HepG2 (cell line): ENCODE data around the gene KRT2. TPM values are rescaled to one million over a fixed set of nuclear protein-coding genes. Genes with fewer than 3 reads are reported as not detected.

Source experiments
- ATAC-seq: fragments of 200-7000 bp; cut with Tn5 transposase; 3 replicates; pipeline ENCODE4 v1.9.1; 2020; ENCODE audit warnings: mild to moderate bottlenecking, moderate library complexity
- BruUV-seq: library from RNA; stranded (reverse); fragments of 400-500 nt; replicated peaks from 2 replicates; lab custom pipeline; 2021; lab: Mats Ljungman, UMichigan
- CTCF ChIA-PET: fragments of 300-600 bp; formaldehyde crosslinking; extraction: SDS; loops from one replicate; lab custom pipeline; 2021; ENCODE audit warnings: low total read pairs, inconsistent platforms, low intra/inter-chr PET ratio; lab: Yijun Ruan, JAX
- POLR2A ChIA-PET: fragments of 350-600 bp; sonication (Branson Sonifier 250); formaldehyde crosslinking; loops from one replicate; lab custom pipeline; 2020; ENCODE audit warnings: antibody characterized with exemption, inconsistent platforms; lab: Yijun Ruan, JAX
- DNase-seq: peaks from one replicate; pipeline ENCODE4 v3.0.0-alpha.2; 2015; ENCODE audit warnings: low spot score
- FAIRE-seq: peaks from 3 replicates; lab custom pipeline; 2011; peaks lifted over from hg19 to GRCh38; lab: Jason Lieb, UNC
- H2AFZ ChIP-seq: one replicate; pipeline ENCODE4 v1.6.1; 2011; ENCODE audit warnings: low read length, inconsistent platforms
- H3K27ac ChIP-seq: fragments of 300-600 bp; 3 replicates; pipeline ENCODE4 v1.8.0; 2011; ENCODE audit warnings: mixed run types, mild to moderate bottlenecking, mixed read lengths, low read length, inconsistent platforms; ENCODE audit not compliant: insufficient read depth; ENCODE audit errors: extremely low read length
- H3K27me3 ChIP-seq, 2 experiments: fragments of 200-600 bp in 1 of 2; 2 replicates in 1 of 2; 3 replicates in 1 of 2; pipeline versions ENCODE4 v1.6.0 to v1.8.0; 2011; ENCODE audit warnings: low read length in 2 of 2, mild to moderate bottlenecking in 2 of 2, moderate library complexity in 2 of 2, inconsistent platforms in 1 of 2; ENCODE audit not compliant: insufficient read depth in 2 of 2, control insufficient read depth in 1 of 2
- H3K36me3 ChIP-seq, 2 experiments: fragments of 200-600 bp in 1 of 2; replicated peaks in 1 of 2; 2 replicates in 1 of 2; 3 replicates in 1 of 2; pipeline versions ENCODE4 v1.5.1 to v1.8.0; 2011; ENCODE audit warnings: low read length in 2 of 2, inconsistent platforms in 1 of 2; ENCODE audit not compliant: insufficient read depth in 2 of 2, control insufficient read depth in 1 of 2
- H3K4me1 ChIP-seq: 2 replicates; pipeline ENCODE4 v1.5.1; 2012; ENCODE audit warnings: low read length, inconsistent platforms; ENCODE audit not compliant: insufficient read depth
- H3K4me2 ChIP-seq: 2 replicates; pipeline ENCODE4 v1.6.0; 2011; ENCODE audit warnings: low read depth, low read length, inconsistent platforms
- H3K4me3 ChIP-seq, 3 experiments: fragments of 200-600 bp in 1 of 3; sonication (generic), shearing (Covaris generic) in 1 of 3; replicated peaks in 1 of 3; 2 replicates each; pipeline ENCODE4 v1.5.1; 2011 to 2016; ENCODE audit warnings: low read length in 3 of 3, inconsistent platforms in 2 of 3, low read depth in 2 of 3, mild to moderate bottlenecking in 2 of 3, control low read depth in 1 of 3, mixed read lengths in 1 of 3; ENCODE audit not compliant: insufficient read depth in 1 of 3
- H3K79me2 ChIP-seq: one replicate; pipeline ENCODE4 v1.6.1; 2011; ENCODE audit warnings: low read length, inconsistent platforms; ENCODE audit not compliant: insufficient read depth
- H3K9ac ChIP-seq: 2 replicates; pipeline ENCODE4 v1.6.0; 2011; ENCODE audit warnings: mild to moderate bottlenecking, low read depth, low read length, inconsistent platforms; ENCODE audit not compliant: insufficient read depth
- H3K9me3 ChIP-seq: 2 replicates; pipeline ENCODE4 v1.5.1; 2012; ENCODE audit warnings: mild to moderate bottlenecking, low read length
- H4K20me1 ChIP-seq: 2 replicates; pipeline ENCODE4 v1.6.0; 2011; ENCODE audit warnings: inconsistent platforms, mild to moderate bottlenecking, low read length, moderate library complexity; ENCODE audit not compliant: insufficient read depth
- ARHGAP35 ChIP-seq: sonication (generic); formaldehyde crosslinking; IDR thresholded peaks from 2 replicates; pipeline ENCODE4 v1.9.0; 2022; ENCODE audit warnings: mild to moderate bottlenecking, inconsistent platforms, moderate library complexity, missing genetic modification reagents, borderline replicate concordance
- EED ChIP-seq: sonication (generic); formaldehyde crosslinking; IDR thresholded peaks from 2 replicates; pipeline ENCODE4 v1.5.0; 2020; ENCODE audit warnings: mild to moderate bottlenecking, missing genetic modification reagents
- EZH2 ChIP-seq: conservative IDR thresholded peaks from 2 replicates; pipeline ENCODE4 v1.6.1; 2012; ENCODE audit warnings: mild to moderate bottlenecking, low read depth, low read length, moderate library complexity
- GRHL1 ChIP-seq: sonication (generic); formaldehyde crosslinking; conservative IDR thresholded peaks from 2 replicates; pipeline ENCODE4 v1.8.0; 2022; ENCODE audit warnings: missing genetic modification reagents
- HNF1B ChIP-seq: sonication (generic); formaldehyde crosslinking; IDR thresholded peaks from 2 replicates; pipeline ENCODE4 v1.5.1; 2020; ENCODE audit warnings: mild to moderate bottlenecking, moderate library complexity, missing genetic modification reagents
- HNRNPUL1 ChIP-seq: fragments of 200-400 bp; formaldehyde crosslinking; IDR thresholded peaks from 2 replicates; pipeline ENCODE4 v1.6.1; 2017; ENCODE audit warnings: low read depth, mild to moderate bottlenecking, low read length, moderate library complexity
- IRF9 ChIP-seq: sonication (generic); formaldehyde crosslinking; IDR thresholded peaks from 2 replicates; pipeline ENCODE4 v1.8.0; 2022; ENCODE audit warnings: missing genetic modification reagents, mild to moderate bottlenecking, borderline replicate concordance
- KLF15 ChIP-seq: sonication (generic); formaldehyde crosslinking; IDR thresholded peaks from 2 replicates; pipeline ENCODE4 v1.8.1; 2023; ENCODE audit warnings: borderline replicate concordance, mild to moderate bottlenecking, inconsistent platforms, missing genetic modification reagents, mixed read lengths
- KLF9 ChIP-seq: IDR thresholded peaks from 2 replicates; pipeline ENCODE4 v1.6.1; 2016; ENCODE audit warnings: low read depth
- POLR2A ChIP-seq, 2 experiments: IDR thresholded peaks; 2 replicates each; pipeline ENCODE4 v1.6.1; 2011; ENCODE audit warnings: low read depth in 2 of 2, low read length in 2 of 2, mild to moderate bottlenecking in 1 of 2, moderate library complexity in 1 of 2; ENCODE audit not compliant: insufficient read depth in 1 of 2
- RFX5 ChIP-seq: IDR thresholded peaks from 2 replicates; pipeline ENCODE4 v1.6.1; 2011; ENCODE audit warnings: low read depth, low read length, improper control_type of control experiment
- SMAD1 ChIP-seq: sonication (generic); formaldehyde crosslinking; IDR thresholded peaks from 2 replicates; pipeline ENCODE4 v1.4.0; 2020; ENCODE audit warnings: missing genetic modification reagents, low read depth, mild to moderate bottlenecking, borderline replicate concordance
- SNAPC5 ChIP-seq: sonication (generic); formaldehyde crosslinking; IDR thresholded peaks from 2 replicates; pipeline ENCODE4 v1.8.1; 2023; ENCODE audit warnings: mild to moderate bottlenecking, missing genetic modification reagents, borderline replicate concordance
- TP53 ChIP-seq: sonication (generic); formaldehyde crosslinking; conservative IDR thresholded peaks from 2 replicates; pipeline ENCODE4 v1.4.0; 2020; ENCODE audit warnings: missing genetic modification reagents
- ZNF180 ChIP-seq: sonication (generic); formaldehyde crosslinking; IDR thresholded peaks from 2 replicates; pipeline ENCODE4 v1.4.0; 2020; ENCODE audit warnings: low read depth, missing genetic modification reagents, borderline replicate concordance
- ZNF446 ChIP-seq: sonication (generic); formaldehyde crosslinking; IDR thresholded peaks from 2 replicates; pipeline ENCODE4 v1.5.0; 2020; ENCODE audit warnings: mild to moderate bottlenecking, missing genetic modification reagents
- ZNF775 ChIP-seq: sonication (generic); formaldehyde crosslinking; IDR thresholded peaks from 2 replicates; pipeline ENCODE4 v1.4.0; 2020; ENCODE audit warnings: missing genetic modification reagents, mild to moderate bottlenecking, moderate library complexity, borderline replicate concordance
- ZSCAN25 ChIP-seq: sonication (generic); formaldehyde crosslinking; IDR thresholded peaks from 2 replicates; pipeline ENCODE4 v1.8.0; 2022; ENCODE audit warnings: mild to moderate bottlenecking, missing genetic modification reagents
- WGBS: methylation state at CpG from one replicate; pipeline ENCODE4 v1.1.6; 2017; ENCODE audit warnings: low lambda C conversion rate; 5-methylcytosine and 5-hydroxymethylcytosine counted together
- in situ Hi-C: cut with HindIII; loops from 2 replicates; pipeline ENCODE4 v1.10.0; 2017; ENCODE audit warnings: low pct_unique_long_range_greater_than_20kb; ENCODE audit not compliant: extremely low pct_ligation_motif_present
- intact Hi-C: fragments of 100-400 bp; cut with micrococcal nuclease; formaldehyde crosslinking; loops from one replicate; pipeline ENCODE4 v1.10.0; 2022; ENCODE audit not compliant: unreplicated experiment
- polyA plus RNA-seq, 8 experiments: library from polyadenylated mRNA; depleted of rRNA in 3 of 8; stranded (reverse) in 7 of 8; unstranded in 1 of 8; fragments of >200 nt; fragmentation: Illumina TruSeq in 4 of 8; extraction: Trizol in 4 of 8; gene quantifications; 2 replicates each; pipeline versions ENCODE4 v1.2.1 to v1.2.3, GENCODE V29; 2011 to 2016; ENCODE audit warnings: low read depth in 4 of 8, missing spikeins in 1 of 8, mixed read lengths in 1 of 8; ENCODE audit not compliant: insufficient read depth in 1 of 8
- total RNA-seq, 5 experiments: library from RNA; depleted of rRNA; stranded (reverse); fragments of >200 nt; fragmentation: Illumina TruSeq; extraction: Trizol; gene quantifications; 2 replicates each; pipeline ENCODE4 v1.2.3, GENCODE V29; 2016; ENCODE audit warnings: low read depth in 1 of 5

KRT2 gene
- total and polyA plus RNA-seq, 2 of the 13 experiments (the other 11 are each of a cell fraction or from before 2014, with no cell fraction given), result not detected

DNA sequence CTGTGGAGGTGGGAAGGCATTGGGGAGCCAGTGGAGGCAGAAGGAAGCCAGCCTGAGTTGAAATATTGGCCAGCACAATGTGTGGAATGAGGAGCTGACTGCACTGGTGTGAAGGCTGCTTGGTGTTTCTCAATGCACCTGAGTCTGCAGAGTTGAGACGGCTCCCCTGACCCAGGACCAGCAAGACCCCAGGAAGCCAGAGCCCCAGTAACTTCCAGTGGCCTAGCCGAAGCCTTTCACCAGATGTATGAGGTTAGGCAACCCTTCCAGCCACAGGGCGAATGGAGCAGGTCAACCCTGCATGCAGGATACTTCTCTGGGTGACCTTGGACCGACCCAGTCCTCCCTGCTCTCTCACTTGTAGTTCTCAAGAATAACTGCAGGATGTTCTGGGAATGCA, 20.7 kb downstream of the KRT2 start:
- DNase-seq (no peak), ATAC-seq (no peak), FAIRE-seq (no peak)
- Histone ChIP-seq H3K9me3 (no peaks in the 10 kb centered on the region), H2AFZ (no peak overlapping the region), H3K79me2 (no peaks in the 10 kb centered on the region), H3K27me3 (peaks cover 0 to 25% of the 10 kb centered on the region in 2 experiments; a peak in 2 of 5 replicates), H3K36me3 (no peaks in the 10 kb centered on the region), H4K20me1 (no peaks in the 10 kb centered on the region), H3K4me2 (no peak overlapping the region), H3K4me3 (no peak overlapping the region), H3K4me1 (no peaks in the 10 kb centered on the region), H3K9ac (no peak overlapping the region), H3K27ac (no peak overlapping the region)
- no TSS peak for BruUV-seq
- TF ChIP-seq ZNF180 (CRISPR knock-in tag) (no peak), HNRNPUL1 (no peak), SMAD1 (no peak), HNF1B (no peak), GRHL1 (CRISPR knock-in tag) (no peak), ARHGAP35 (no peak), ZNF446 (CRISPR knock-in tag) (no peak), RFX5 (no peak), IRF9 (CRISPR knock-in tag) (no peak), TP53 (CRISPR knock-in tag) (no peak), EED (CRISPR knock-in tag) (no peak), KLF15 (CRISPR knock-in tag) (no peak), EZH2 (no peak), SNAPC5 (CRISPR knock-in tag) (no peak), POLR2A (IDR thresholded peaks at IDR 0.05; ENCODE audit: insufficient read depth in 1 of 2, low read depth in 2 of 2, low read length in 2 of 2) (no peak), ZSCAN25 (CRISPR knock-in tag) (no peak), KLF9 (CRISPR knock-in tag) (no peak), ZNF775 (no peak)
- in situ Hi-C loops, result no loop called here
- POLR2A ChIA-PET, result no interaction called here
- 0% methylated on average over 1 of the region's 4 CpGs for WGBS
- intact Hi-C loops, result no loop called here
- CTCF ChIA-PET, result no interaction called here
